Ureter (tissue), 1 donor: ENCODE results near the gene ATP2A2. TPM values are rescaled to one million over a fixed set of nuclear protein-coding genes. Genes with fewer than 3 reads are reported as not detected.
"Not testable (repeated sequence)": the region's sequence is repeated elsewhere in the genome, so short reads cannot be mapped to it uniquely, and the experiment has no call there.

Source experiments
- DNase-seq: peaks from one replicate; pipeline ENCODE4 v3.0.0-alpha.2; 2020; ENCODE audit warnings: low spot score
- total RNA-seq: library from RNA; stranded (reverse); gene quantifications from one replicate; pipeline ENCODE4 v1.2.4, GENCODE V29; 2023
- donor health status: DM: yes; HTN: yes; CAD: no.

ATP2A2 gene
- total RNA-seq, 1 donor from 2014 or later = 357 TPM

GRCh38 chr12:110301065-110301806 is 20.2 kb downstream of the ATP2A2 start:
- no peak for DNase-seq

- DNase-seq = no peak
Observed at GRCh38 chr12:110304061-110304551, 23.1 kb downstream of the ATP2A2 start.

GRCh38 chr12:110307372-110307771 is 26.3 kb downstream of the ATP2A2 start:
- DNase-seq = no peak

- DNase-seq = no peak
Observed at GRCh38 chr12:110310763-110311162, 29.7 kb downstream of the ATP2A2 start.

GRCh38 chr12:110311903-110312302 is 30.9 kb downstream of the ATP2A2 start:
- DNase-seq = no peak

- no peak for DNase-seq
Observed at GRCh38 chr12:110312581-110313360, 31.7 kb downstream of the ATP2A2 start.

GRCh38 chr12:110314308-110314707 is 33.3 kb downstream of the ATP2A2 start:
- no peak for DNase-seq

GRCh38 chr12:110316861-110317260 is 35.8 kb downstream of the ATP2A2 start:
- no peak for DNase-seq

- no peak for DNase-seq
Observed at GRCh38 chr12:110317911-110318310, 36.9 kb downstream of the ATP2A2 start.

- DNase-seq = no peak
Observed at GRCh38 chr12:110320550-110320949, 39.5 kb downstream of the ATP2A2 start.

- DNase-seq = no peak
Observed at GRCh38 chr12:110329710-110330109, 48.7 kb downstream of the ATP2A2 start.

GRCh38 chr12:110330124-110330523 is 49.1 kb downstream of the ATP2A2 start:
- DNase-seq = no peak

- DNase-seq = no peak
Observed at GRCh38 chr12:110330544-110330943, 49.5 kb downstream of the ATP2A2 start.

- DNase-seq = no peak
Observed at GRCh38 chr12:110333201-110333600, 52.2 kb downstream of the ATP2A2 start.

GRCh38 chr12:110335481-110336045 is 54.5 kb downstream of the ATP2A2 start:
- DNase-seq = no peak

GRCh38 chr12:110337912-110338710 is 57.1 kb downstream of the ATP2A2 start:
- DNase-seq = peak; percentile 24

- DNase-seq = no peak
Observed at GRCh38 chr12:110338754-110339153, 57.7 kb downstream of the ATP2A2 start.

GRCh38 chr12:110339184-110339952 is 58.3 kb downstream of the ATP2A2 start:
- DNase-seq = no peak

- not testable (repeated sequence) for DNase-seq
Observed at GRCh38 chr12:110340261-110340660, 59.2 kb downstream of the ATP2A2 start.

GRCh38 chr12:110340706-110341105 is 59.7 kb downstream of the ATP2A2 start:
- no peak for DNase-seq

GRCh38 chr12:110342157-110342556 is 61.1 kb downstream of the ATP2A2 start:
- DNase-seq = no peak
